OCI-LY7 (cell line): ENCODE measurements around the gene KCNQ1OT1. TPM values are rescaled to one million over a fixed set of nuclear protein-coding genes. Genes with fewer than 3 reads are reported as not detected.

Experiments used
- BruUV-seq: library from RNA; stranded (reverse); fragments of 400-500 nt; replicated peaks from 2 replicates; lab custom pipeline; 2021; lab: Mats Ljungman, UMichigan
- CTCF ChIA-PET: fragments of 300-600 bp; sonication (Branson Sonifier 250); formaldehyde crosslinking; loops from one replicate; lab custom pipeline; 2022; ENCODE audit warnings: antibody characterized with exemption; ENCODE audit not compliant: unreplicated experiment; lab: Charles Lee
- POLR2A ChIA-PET: fragments of 300-600 bp; sonication (Branson Sonifier 250); formaldehyde crosslinking; loops from one replicate; lab custom pipeline; 2022; ENCODE audit warnings: antibody characterized with exemption; lab: Charles Lee
- DNase-seq: peaks from one replicate; pipeline ENCODE4 v3.0.0-alpha.2; 2015; ENCODE audit warnings: low spot score
- H2AFZ ChIP-seq: fragments of 200-600 bp; sonication (generic), shearing (Covaris generic); 2 replicates; pipeline ENCODE4 v1.6.1; 2014; ENCODE audit warnings: mild to moderate bottlenecking, antibody characterized with exemption, low read length, moderate library complexity
- H3K27ac ChIP-seq: fragments of 200-600 bp; sonication (generic); 2 replicates; pipeline ENCODE4 v1.5.1; 2014; ENCODE audit warnings: mixed run types, low read depth, mild to moderate bottlenecking, moderate library complexity, low read length, inconsistent platforms; ENCODE audit not compliant: poor library complexity, severe bottlenecking
- H3K36me3 ChIP-seq: fragments of 200-600 bp; sonication (generic); 2 replicates; pipeline ENCODE4 v1.6.1; 2014; ENCODE audit warnings: mild to moderate bottlenecking, antibody characterized with exemption, low read length, moderate library complexity, mixed read lengths; ENCODE audit not compliant: insufficient read depth
- H3K4me1 ChIP-seq: fragments of 200-600 bp; sonication (generic); 2 replicates; pipeline ENCODE4 v1.5.1; 2014; ENCODE audit warnings: mild to moderate bottlenecking, low read length; ENCODE audit not compliant: insufficient read depth, poor library complexity, severe bottlenecking
- H3K4me2 ChIP-seq: fragments of 200-600 bp; sonication (generic); 2 replicates; pipeline ENCODE4 v1.6.1; 2014; ENCODE audit warnings: mild to moderate bottlenecking, low read length
- H3K4me3 ChIP-seq: fragments of 200-600 bp; sonication (generic); 2 replicates; pipeline ENCODE4 v1.5.1; 2014; ENCODE audit warnings: mild to moderate bottlenecking, low read depth, low read length; ENCODE audit not compliant: poor library complexity, severe bottlenecking
- H3K79me2 ChIP-seq: fragments of 200-600 bp; sonication (generic); 2 replicates; pipeline ENCODE4 v1.6.1; 2016; ENCODE audit warnings: low read depth, mild to moderate bottlenecking, low read length, moderate library complexity, mixed read lengths; ENCODE audit not compliant: insufficient read depth
- H3K9me2 ChIP-seq: fragments of 200-600 bp; sonication (generic); 2 replicates; pipeline ENCODE4 v1.6.1; 2016; ENCODE audit warnings: mild to moderate bottlenecking, low read length, mixed read lengths; ENCODE audit not compliant: insufficient read depth
- H3K9me3 ChIP-seq: fragments of 200-600 bp; sonication (generic); 2 replicates; pipeline ENCODE4 v1.6.1; 2014; ENCODE audit warnings: mild to moderate bottlenecking, mixed run types, low read length, mixed read lengths
- H4K20me1 ChIP-seq: fragments of 200-600 bp; sonication (generic); 2 replicates; pipeline ENCODE4 v1.6.1; 2014; ENCODE audit warnings: mild to moderate bottlenecking, antibody characterized with exemption, low read length, moderate library complexity, mixed read lengths; ENCODE audit not compliant: insufficient read depth
- EZH2phosphoT487 ChIP-seq: fragments of 200-600 bp; sonication (generic); IDR thresholded peaks from 2 replicates; pipeline ENCODE4 v1.6.1; 2018; ENCODE audit warnings: low read depth, borderline replicate concordance, mild to moderate bottlenecking, mixed run types, antibody characterized with exemption, low read length, moderate library complexity, mixed read lengths
- intact Hi-C: fragments of 100-400 bp; cut with micrococcal nuclease; formaldehyde crosslinking; loops from one replicate; pipeline ENCODE4 v1.10.0; 2022; ENCODE audit not compliant: unreplicated experiment
- total RNA-seq, 2 experiments: library from RNA; depleted of rRNA in 1 of 2; stranded (reverse); fragments of >200 nt in 1 of 2; shearing (Covaris generic) in 1 of 2; gene quantifications; 2 replicates each; pipeline ENCODE4 v1.2.3, GENCODE V29; 2014 to 2022
- TF ChIP-seq, protein P1 (sequence below): fragments of 200-600 bp; sonication (generic); conservative IDR thresholded peaks from 2 replicates; pipeline ENCODE4 v1.5.1; 2014; ENCODE audit warnings: mild to moderate bottlenecking, antibody characterized with exemption, low read length, moderate library complexity, mixed read lengths

KCNQ1OT1 gene
- total RNA-seq, 2 experiments from 2014 or later = 2.9 to 3.4 TPM

DNA sequence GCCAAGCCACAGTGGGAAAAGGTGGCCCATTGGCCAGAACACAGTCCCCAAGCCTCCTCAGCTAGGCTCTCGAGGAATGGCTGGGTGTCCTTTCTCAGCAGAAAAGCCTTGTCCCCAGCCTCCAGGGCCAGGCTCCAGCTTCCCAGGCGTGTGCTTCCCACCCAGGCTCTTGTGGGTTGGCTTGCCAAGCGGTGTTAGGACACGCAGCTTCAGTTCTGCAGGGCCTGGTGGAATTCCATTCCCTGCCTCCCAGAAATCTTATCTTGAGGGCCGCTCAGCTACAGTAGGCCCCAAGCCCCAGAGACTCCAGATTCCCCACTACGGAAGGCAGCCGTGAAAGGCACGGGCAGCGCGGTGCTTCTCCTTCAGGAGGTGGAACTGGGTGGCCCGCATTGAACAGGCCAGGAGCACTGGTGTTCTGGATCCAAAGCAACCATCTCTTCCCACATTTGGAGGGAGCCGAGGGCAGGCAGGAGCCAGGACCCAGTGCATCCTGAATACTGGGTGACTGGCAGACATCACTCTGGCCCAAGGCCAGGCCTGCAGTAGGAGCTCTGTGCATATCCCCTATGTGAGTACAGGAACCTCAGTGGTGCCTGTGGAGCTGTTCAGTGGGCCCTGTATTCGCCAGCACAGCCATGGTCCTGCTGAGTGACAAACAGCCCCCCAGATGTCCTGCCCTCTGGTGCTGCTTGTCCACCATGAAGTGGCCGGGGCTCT, 16.7 kb upstream of the KCNQ1OT1 start:
- Histone ChIP-seq H3K4me2 (no peak overlapping the region), H3K27ac (no peak overlapping the region), H3K9me3 (no peaks in the 10 kb centered on the region), H3K36me3 (no peaks in the 10 kb centered on the region), H3K4me1 (no peaks in the 10 kb centered on the region), H3K9me2 (no peaks in the 10 kb centered on the region), H4K20me1 (no peaks in the 10 kb centered on the region), H3K4me3 (no peak overlapping the region), H3K79me2 (no peaks in the 10 kb centered on the region), H2AFZ (no peak overlapping the region)
- no peak for TF ChIP-seq EZH2phosphoT487
- TF ChIP-seq, protein P1, sequence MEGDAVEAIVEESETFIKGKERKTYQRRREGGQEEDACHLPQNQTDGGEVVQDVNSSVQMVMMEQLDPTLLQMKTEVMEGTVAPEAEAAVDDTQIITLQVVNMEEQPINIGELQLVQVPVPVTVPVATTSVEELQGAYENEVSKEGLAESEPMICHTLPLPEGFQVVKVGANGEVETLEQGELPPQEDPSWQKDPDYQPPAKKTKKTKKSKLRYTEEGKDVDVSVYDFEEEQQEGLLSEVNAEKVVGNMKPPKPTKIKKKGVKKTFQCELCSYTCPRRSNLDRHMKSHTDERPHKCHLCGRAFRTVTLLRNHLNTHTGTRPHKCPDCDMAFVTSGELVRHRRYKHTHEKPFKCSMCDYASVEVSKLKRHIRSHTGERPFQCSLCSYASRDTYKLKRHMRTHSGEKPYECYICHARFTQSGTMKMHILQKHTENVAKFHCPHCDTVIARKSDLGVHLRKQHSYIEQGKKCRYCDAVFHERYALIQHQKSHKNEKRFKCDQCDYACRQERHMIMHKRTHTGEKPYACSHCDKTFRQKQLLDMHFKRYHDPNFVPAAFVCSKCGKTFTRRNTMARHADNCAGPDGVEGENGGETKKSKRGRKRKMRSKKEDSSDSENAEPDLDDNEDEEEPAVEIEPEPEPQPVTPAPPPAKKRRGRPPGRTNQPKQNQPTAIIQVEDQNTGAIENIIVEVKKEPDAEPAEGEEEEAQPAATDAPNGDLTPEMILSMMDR = no peak
- intact Hi-C loops = no loop called here
- BruUV-seq = no TSS peak
- no peak for DNase-seq
- ChIA-PET CTCF (interaction anchor here (0.6 kb wide), 1 partner anchor 11 kb away, joined by 4 read pairs; no protein-coding TSS in a partner anchor), POLR2A (no interaction called here)

DNA sequence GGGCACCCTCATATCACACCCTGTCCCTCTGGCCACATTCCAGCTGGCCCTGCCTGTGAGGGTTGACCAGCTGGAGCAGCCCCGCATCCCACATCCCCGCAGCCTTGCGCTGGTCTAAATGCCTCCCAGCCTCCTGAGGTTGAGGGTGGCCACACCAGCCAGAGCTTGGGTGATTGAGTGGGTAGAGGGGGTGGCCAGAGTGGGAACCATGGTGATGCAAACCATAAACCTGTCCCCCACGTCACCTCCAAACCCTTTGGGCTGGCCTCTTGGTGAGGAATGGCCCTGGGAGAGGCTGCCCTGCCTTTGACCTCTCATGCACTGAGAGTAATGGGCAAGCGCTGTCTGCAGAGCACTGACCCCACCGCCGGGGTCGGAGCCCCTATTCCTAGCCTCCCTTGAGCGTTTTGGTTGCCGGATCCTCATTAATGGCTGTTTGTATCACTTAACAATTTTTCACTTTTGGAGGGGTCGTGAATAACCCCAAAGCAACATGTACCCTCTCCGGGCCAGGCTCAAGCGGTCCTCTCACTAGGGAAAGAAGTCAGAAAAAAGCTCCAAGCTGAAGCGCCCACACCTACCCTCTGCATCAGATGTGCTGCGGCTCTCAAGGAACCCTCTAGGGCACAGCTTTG, 16.0 kb upstream of the KCNQ1OT1 start:
- no peak overlapping the region for H2AFZ ChIP-seq
- no peaks in the 10 kb centered on the region for H3K36me3 ChIP-seq
- no peaks in the 10 kb centered on the region for H3K9me3 ChIP-seq
- no peak overlapping the region for H3K4me3 ChIP-seq
- no peak for DNase-seq
- no peaks in the 10 kb centered on the region for H3K79me2 ChIP-seq
- no peak overlapping the region for H3K27ac ChIP-seq
- intact Hi-C loops = no loop called here
- ChIA-PET CTCF (no interaction called here), POLR2A (no interaction called here)
- no peaks in the 10 kb centered on the region for H3K9me2 ChIP-seq
- BruUV-seq = no TSS peak
- no peak for TF ChIP-seq EZH2phosphoT487
- TF ChIP-seq, protein P1 = no peak
- H4K20me1 ChIP-seq = no peaks in the 10 kb centered on the region
- H3K4me1 ChIP-seq = no peaks in the 10 kb centered on the region
- no peak overlapping the region for H3K4me2 ChIP-seq

GRCh38 chr11:2714871-2715270, 15.1 kb upstream of the KCNQ1OT1 start:
- no peak overlapping the region for H3K4me2 ChIP-seq
- no peak overlapping the region for H3K27ac ChIP-seq
- TF ChIP-seq, protein P1 = no peak
- no peak for TF ChIP-seq EZH2phosphoT487
- intact Hi-C loops = no loop called here
- H3K79me2 ChIP-seq = no peaks in the 10 kb centered on the region
- no peaks in the 10 kb centered on the region for H3K9me3 ChIP-seq
- POLR2A ChIA-PET = no interaction called here
- CTCF ChIA-PET = no interaction called here
- no peak overlapping the region for H2AFZ ChIP-seq
- H3K4me1 ChIP-seq = no peaks in the 10 kb centered on the region
- no peaks in the 10 kb centered on the region for H3K9me2 ChIP-seq
- H4K20me1 ChIP-seq = no peaks in the 10 kb centered on the region
- no peak for DNase-seq
- no peaks in the 10 kb centered on the region for H3K36me3 ChIP-seq
- H3K4me3 ChIP-seq = no peak overlapping the region
- BruUV-seq = no TSS peak
